HepG2 (cell line): ENCODE results near the gene CBFA2T2. TPM values are rescaled to one million over a fixed set of nuclear protein-coding genes. Genes with fewer than 3 reads are reported as not detected.

ENCODE experiments used
- BORCS8-MEF2B ChIP-seq: sonication (generic); formaldehyde crosslinking; IDR thresholded peaks from 2 replicates; pipeline ENCODE4 v1.8.0; 2022; ENCODE audit warnings: mild to moderate bottlenecking, missing genetic modification reagents
- CHCHD3 ChIP-seq: sonication (generic); formaldehyde crosslinking; IDR thresholded peaks from 2 replicates; pipeline ENCODE4 v1.8.0; 2022; ENCODE audit warnings: mild to moderate bottlenecking, missing genetic modification reagents, moderate library complexity
- FOXP1 ChIP-seq, 2 experiments: fragments of 450-650 bp in 1 of 2; IDR thresholded peaks; 2 replicates each; pipeline ENCODE4 v1.6.1; 2017 to 2018; ENCODE audit warnings: antibody characterized with exemption in 1 of 2
- HMGXB4 ChIP-seq, 2 experiments: sonication (generic) in 1 of 2; formaldehyde crosslinking in 1 of 2; IDR thresholded peaks; 2 replicates each; pipeline versions ENCODE4 v1.4.0 to v1.6.1; 2018 to 2020; ENCODE audit warnings: missing genetic modification reagents in 2 of 2, borderline replicate concordance in 1 of 2, low read depth in 1 of 2, mild to moderate bottlenecking in 1 of 2, missing biosample characterization in 1 of 2
- HNF4A ChIP-seq: sonication (generic); formaldehyde crosslinking; IDR thresholded peaks from 2 replicates; pipeline ENCODE4 v1.4.0; 2020; ENCODE audit warnings: missing genetic modification reagents
- KAT8 ChIP-seq: IDR thresholded peaks from 2 replicates; pipeline ENCODE4 v1.6.1; 2016; ENCODE audit warnings: missing genetic modification reagents, missing compliant biosample characterization
- KDM5B ChIP-seq: sonication (generic); formaldehyde crosslinking; IDR thresholded peaks from 2 replicates; pipeline ENCODE4 v1.4.0; 2020; ENCODE audit warnings: missing genetic modification reagents, mild to moderate bottlenecking, borderline replicate concordance
- MTA1 ChIP-seq: sonication (generic); formaldehyde crosslinking; IDR thresholded peaks from 2 replicates; pipeline ENCODE4 v1.4.0; 2020; ENCODE audit warnings: missing genetic modification reagents, mild to moderate bottlenecking, borderline replicate concordance
- MXI1 ChIP-seq: IDR thresholded peaks from 3 replicates; pipeline ENCODE4 v1.6.1; 2012; ENCODE audit warnings: low read depth, low read length, inconsistent platforms, borderline replicate concordance
- NAIF1 ChIP-seq: sonication (generic); formaldehyde crosslinking; IDR thresholded peaks from 2 replicates; pipeline ENCODE4 v1.5.0; 2020; ENCODE audit warnings: mild to moderate bottlenecking, missing genetic modification reagents, borderline replicate concordance
- NCOA1 ChIP-seq: sonication (generic); formaldehyde crosslinking; IDR thresholded peaks from 2 replicates; pipeline ENCODE4 v1.9.0; 2021; ENCODE audit warnings: missing genetic modification reagents
- NFATC3 ChIP-seq: sonication (generic); formaldehyde crosslinking; IDR thresholded peaks from 2 replicates; pipeline ENCODE4 v1.5.1; 2020; ENCODE audit warnings: mild to moderate bottlenecking, missing genetic modification reagents
- NFIB ChIP-seq: sonication (generic); formaldehyde crosslinking; IDR thresholded peaks from 2 replicates; pipeline ENCODE4 v1.9.0; 2021; ENCODE audit warnings: missing genetic modification reagents, mild to moderate bottlenecking, borderline replicate concordance
- SIX4 ChIP-seq: sonication (generic); formaldehyde crosslinking; IDR thresholded peaks from 2 replicates; pipeline ENCODE4 v1.4.0; 2020; ENCODE audit warnings: missing genetic modification reagents
- SPEN ChIP-seq: sonication (generic); formaldehyde crosslinking; IDR thresholded peaks from 2 replicates; pipeline ENCODE4 v1.5.1; 2020; ENCODE audit warnings: low read depth, mild to moderate bottlenecking, missing genetic modification reagents
- SRF ChIP-seq: IDR thresholded peaks from 2 replicates; pipeline ENCODE4 v1.6.1; 2011; ENCODE audit warnings: mild to moderate bottlenecking, low read depth, low read length, moderate library complexity
- TCF7 ChIP-seq: sonication (generic); IDR thresholded peaks from 2 replicates; pipeline ENCODE4 v1.6.1; 2016; ENCODE audit warnings: antibody characterized with exemption, low read depth
- ZBED4 ChIP-seq: sonication (generic); formaldehyde crosslinking; IDR thresholded peaks from 2 replicates; pipeline ENCODE4 v1.4.0; 2020; ENCODE audit warnings: missing genetic modification reagents, borderline replicate concordance
- ZNF143 ChIP-seq: sonication (generic); formaldehyde crosslinking; IDR thresholded peaks from 2 replicates; pipeline ENCODE4 v1.4.0; 2020; ENCODE audit warnings: missing genetic modification reagents
- ZNF503 ChIP-seq: sonication (generic); formaldehyde crosslinking; IDR thresholded peaks from 2 replicates; pipeline ENCODE4 v1.4.0; 2020; ENCODE audit warnings: missing genetic modification reagents
- ZNF549 ChIP-seq: sonication (generic); formaldehyde crosslinking; IDR thresholded peaks from 2 replicates; pipeline ENCODE4 v1.5.0; 2020; ENCODE audit warnings: missing genetic modification reagents
- ZNF569 ChIP-seq: sonication (generic); formaldehyde crosslinking; IDR thresholded peaks from 2 replicates; pipeline ENCODE4 v1.5.0; 2020; ENCODE audit warnings: mild to moderate bottlenecking, missing genetic modification reagents, moderate library complexity, borderline replicate concordance
- ZNF619 ChIP-seq: sonication (generic); formaldehyde crosslinking; IDR thresholded peaks from 2 replicates; pipeline ENCODE4 v1.4.0; 2020; ENCODE audit warnings: mild to moderate bottlenecking, missing genetic modification reagents
- polyA plus RNA-seq, 8 experiments: library from polyadenylated mRNA; depleted of rRNA in 3 of 8; stranded (reverse) in 7 of 8; unstranded in 1 of 8; fragments of >200 nt; fragmentation: Illumina TruSeq in 4 of 8; extraction: Trizol in 4 of 8; gene quantifications; 2 replicates each; pipeline versions ENCODE4 v1.2.1 to v1.2.3, GENCODE V29; 2011 to 2016; ENCODE audit warnings: low read depth in 4 of 8, missing spikeins in 1 of 8, mixed read lengths in 1 of 8; ENCODE audit not compliant: insufficient read depth in 1 of 8
- total RNA-seq, 5 experiments: library from RNA; depleted of rRNA; stranded (reverse); fragments of >200 nt; fragmentation: Illumina TruSeq; extraction: Trizol; gene quantifications; 2 replicates each; pipeline ENCODE4 v1.2.3, GENCODE V29; 2016; ENCODE audit warnings: low read depth in 1 of 5

Gene CBFA2T2
- total and polyA plus RNA-seq, 2 of the 13 experiments (the other 11 are each of a cell fraction or from before 2014, with no cell fraction given), result 6.3 to 21.2 TPM

- TF ChIP-seq NCOA1 (CRISPR knock-in tag), result peak; percentile 82
- TF ChIP-seq CHCHD3, result no peak
- peak; percentile 40; the same call in 1 of the 2 replicates for TF ChIP-seq SIX4 (CRISPR knock-in tag)
- TF ChIP-seq ZBED4 (CRISPR knock-in tag), result 0 out of 2 replicates have a peak, but pooled peaks have one; percentile 40
- TF ChIP-seq NFATC3 (CRISPR knock-in tag), result no peak
- no peak for TF ChIP-seq MXI1
- no peak for TF ChIP-seq NAIF1 (CRISPR knock-in tag)
- no peak for TF ChIP-seq KDM5B (CRISPR knock-in tag)
- no peak for TF ChIP-seq MTA1
- peak; percentile 35; the same call in 1 of the 2 replicates for TF ChIP-seq KAT8 (CRISPR knock-in tag)
- no peak for TF ChIP-seq SPEN
- no peak for TF ChIP-seq HMGXB4 (CRISPR knock-in tag; IDR thresholded peaks at IDR 0.05; ENCODE audit: borderline replicate concordance in 1 of 2, low read depth in 1 of 2)
- no peak for TF ChIP-seq ZNF549 (CRISPR knock-in tag)
- peak; percentile 89 for TF ChIP-seq TCF7
- no peak for TF ChIP-seq ZNF569 (CRISPR knock-in tag)
- TF ChIP-seq NFIB (CRISPR knock-in tag), result 0 out of 2 replicates have a peak, but pooled peaks have one; percentile 45
- TF ChIP-seq ZNF619 (CRISPR knock-in tag), result no peak
- no peak for TF ChIP-seq SRF
- TF ChIP-seq ZNF503, result peak; percentile 87
- TF ChIP-seq ZNF143 (CRISPR knock-in tag), result peak; percentile 76
- TF ChIP-seq BORCS8-MEF2B, result 0 out of 2 replicates have a peak, but pooled peaks have one; percentile 63
- TF ChIP-seq FOXP1 (IDR thresholded peaks at IDR 0.05), result no peak
- TF ChIP-seq FOXP1 (CRISPR knock-in tag; IDR thresholded peaks at IDR 0.05), result peak; percentile 41; the same call in 1 of the 2 replicates
- peak; percentile 73 for TF ChIP-seq HNF4A (CRISPR knock-in tag)
Observed at GRCh38 chr20:33688938-33689424, 199.1 kb downstream of the CBFA2T2 start (continued).
